Panc1 (cell line): ENCODE data around the gene NEK6.

Source experiments
- CTCF ChIP-seq: fragments of 450-650 bp; IDR thresholded peaks from 2 replicates; pipeline ENCODE4 v1.5.1; 2017; ENCODE audit warnings: mild to moderate bottlenecking
- POLR2AphosphoS5 ChIP-seq: IDR thresholded peaks from 2 replicates; pipeline ENCODE4 v1.6.1; 2012; ENCODE audit warnings: mild to moderate bottlenecking, low read depth, low read length, moderate library complexity
- REST ChIP-seq, 2 experiments: IDR thresholded peaks; 2 replicates each; pipeline ENCODE4 v1.6.1; 2011 to 2012; ENCODE audit warnings: low read depth in 2 of 2, control low read depth in 1 of 2, low read length in 1 of 2, mild to moderate bottlenecking in 1 of 2, moderate library complexity in 1 of 2; ENCODE audit not compliant: insufficient read depth in 1 of 2
- SIN3A ChIP-seq: IDR thresholded peaks from 2 replicates; pipeline ENCODE4 v1.6.1; 2012; ENCODE audit warnings: low read depth, mild to moderate bottlenecking, low read length, moderate library complexity, borderline replicate concordance; ENCODE audit not compliant: insufficient read depth
- TCF7L2 ChIP-seq: IDR thresholded peaks from 2 replicates; pipeline ENCODE4 v1.6.1; 2011; ENCODE audit warnings: mild to moderate bottlenecking, low read depth, low read length, inconsistent platforms

- TF ChIP-seq REST (IDR thresholded peaks at IDR 0.05; ENCODE audit: insufficient read depth in 1 of 2, low read depth in 2 of 2, low read length in 1 of 2) (no peak), CTCF (no peak), POLR2AphosphoS5 (no peak), TCF7L2 (no peak), SIN3A (no peak)
These were observed 6.5 kb upstream of the NEK6 start for GRCh38 chr9:124251204-124251603.
